Measurements from ENCODE around the gene CCDC12.

CCDC12 gene

DNA sequence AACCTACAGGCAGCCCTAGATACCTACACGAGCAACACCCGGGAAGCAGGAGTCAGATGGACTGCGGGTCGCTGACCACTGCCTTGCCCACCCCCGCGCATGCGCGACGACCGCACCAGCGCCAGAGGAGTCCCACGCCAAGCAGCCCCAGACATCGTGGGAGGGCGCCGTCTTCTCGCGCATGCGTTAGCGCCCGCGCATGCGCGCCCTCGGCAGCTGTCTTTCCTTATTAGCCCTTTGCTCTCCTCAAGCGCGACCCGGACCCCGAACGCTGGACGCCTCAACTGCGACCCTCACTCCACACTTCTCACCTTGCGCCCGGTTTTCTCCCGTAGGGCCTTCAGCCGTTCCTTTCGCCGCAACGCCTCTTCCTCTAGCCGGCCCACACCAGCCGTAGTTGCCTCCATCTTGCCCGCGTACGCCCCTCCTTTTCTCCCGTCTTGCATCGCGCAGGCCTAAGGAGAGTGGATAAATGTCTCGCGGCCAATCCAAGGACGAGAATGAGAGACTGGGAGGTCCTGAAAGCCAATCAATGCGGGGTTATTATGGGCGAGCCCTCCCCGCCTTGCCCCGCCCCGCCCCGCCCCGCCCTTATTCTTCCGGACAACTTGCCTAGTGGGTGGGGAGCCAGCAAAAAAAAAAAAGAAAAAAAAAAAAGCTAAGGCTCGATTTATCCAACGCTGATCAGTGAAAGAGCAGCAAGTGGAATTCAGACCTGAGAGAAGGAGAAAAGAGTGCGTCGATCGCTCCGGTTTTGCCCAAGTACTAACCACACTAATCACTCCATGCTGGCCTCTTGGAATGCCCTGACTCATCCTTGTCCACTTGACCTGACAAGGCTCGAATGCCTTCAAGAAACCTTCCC is at the start of gene CCDC12:
TSS of gene CCDC12 (minus strand) at position 420 of the 865 bp plus-strand sequence. CDS start at position 407, 13 bp downstream.
- no peak for DNase-seq

DNA sequence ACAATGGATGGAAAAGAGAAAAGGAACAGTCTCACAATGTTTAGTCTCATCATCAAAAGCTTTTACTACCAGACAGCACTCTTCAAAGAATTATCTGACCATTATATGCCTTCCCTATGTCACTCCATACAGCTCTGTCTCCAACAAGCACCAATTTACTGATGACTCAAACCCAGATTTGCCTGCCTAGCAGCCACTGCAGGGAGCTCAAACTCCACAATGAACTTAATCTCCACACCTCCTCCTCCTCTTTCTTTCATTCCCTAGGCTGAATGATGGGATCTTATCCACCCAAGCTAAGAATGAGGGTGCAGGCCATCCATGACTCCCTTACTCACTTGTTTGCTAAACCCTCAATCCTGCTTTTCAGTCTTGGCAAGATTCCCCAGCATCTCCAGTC is 48.4 kb upstream of the CCDC12 start:
- no peak for DNase-seq

DNA sequence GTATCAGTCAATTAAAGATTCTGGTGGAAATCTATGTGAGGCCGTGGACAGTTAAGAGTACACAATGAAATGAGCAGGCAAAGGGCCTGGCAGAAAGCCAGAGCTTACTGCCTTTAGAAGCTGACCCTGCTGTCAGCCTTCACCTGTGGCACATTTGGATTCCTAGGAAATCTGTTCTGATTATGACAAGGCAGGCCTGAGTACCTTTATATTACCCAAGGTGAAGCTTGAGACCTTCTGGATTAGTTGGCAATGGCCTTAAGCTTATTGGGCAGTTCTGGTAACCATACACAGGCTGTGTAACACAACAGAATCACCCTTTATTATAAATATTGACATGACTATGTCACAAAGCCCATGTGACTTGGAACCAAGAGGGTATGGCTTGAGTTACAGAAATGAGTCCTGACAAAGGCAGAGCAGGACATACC is 46.1 kb upstream of the CCDC12 start:
- DNase-seq: no peak

DNA sequence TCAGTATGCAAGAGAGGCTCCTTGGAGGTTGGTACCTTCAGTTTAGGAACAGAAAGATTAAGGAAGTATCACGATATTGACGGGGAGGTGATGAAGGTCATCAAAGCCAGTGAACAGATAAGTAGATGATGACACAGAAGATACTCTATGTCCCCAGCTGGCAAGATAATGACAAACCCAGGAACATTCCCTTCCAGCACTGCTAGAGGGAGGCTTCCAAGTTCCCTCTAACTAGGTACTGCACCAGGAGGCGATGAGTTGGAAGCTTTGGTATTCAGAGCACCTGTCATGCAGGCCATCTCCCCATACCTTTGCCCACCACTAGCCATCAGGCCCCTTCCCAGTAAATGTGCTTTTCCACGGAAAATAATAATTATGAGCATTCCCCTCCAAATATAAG is 43.8 kb upstream of the CCDC12 start:
- DNase-seq: no peak

DNA sequence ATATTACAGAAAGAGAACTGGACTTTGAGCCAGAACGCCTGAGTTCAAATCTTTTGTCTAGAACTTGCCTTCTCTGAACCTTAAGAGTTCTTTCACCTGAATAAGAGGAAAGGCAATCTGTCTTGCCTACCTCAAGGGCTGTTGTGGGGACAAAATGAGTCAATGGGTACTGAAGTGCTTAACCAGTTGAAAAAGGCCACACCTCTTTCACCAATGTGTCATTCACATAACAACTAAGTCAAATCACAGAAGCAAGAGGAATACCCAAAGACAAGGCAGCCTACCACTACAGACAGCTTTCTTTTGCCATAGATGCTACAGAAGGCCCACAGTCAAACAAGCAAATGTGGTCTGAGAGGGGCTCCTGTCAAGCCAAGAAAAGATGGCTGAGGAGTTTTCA is 42.7 kb upstream of the CCDC12 start:
- no peak for DNase-seq

DNA sequence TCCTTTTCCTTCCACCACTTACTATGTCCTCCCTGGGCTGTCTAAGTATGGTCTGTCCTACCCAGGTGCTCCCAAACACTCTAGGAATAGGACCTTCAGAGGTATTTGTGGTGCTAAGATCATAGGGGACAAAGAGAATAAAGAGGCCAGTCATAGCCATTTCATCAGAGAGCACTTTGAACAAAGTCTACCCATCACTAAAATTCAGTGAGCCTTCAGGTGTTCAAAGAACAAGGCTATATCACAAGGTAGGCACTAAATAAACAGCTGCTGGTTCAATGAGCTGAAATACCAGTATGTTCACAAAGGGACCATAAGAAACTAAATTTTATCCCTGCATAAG is 41.7 kb upstream of the CCDC12 start:
- DNase-seq: no peak

DNA sequence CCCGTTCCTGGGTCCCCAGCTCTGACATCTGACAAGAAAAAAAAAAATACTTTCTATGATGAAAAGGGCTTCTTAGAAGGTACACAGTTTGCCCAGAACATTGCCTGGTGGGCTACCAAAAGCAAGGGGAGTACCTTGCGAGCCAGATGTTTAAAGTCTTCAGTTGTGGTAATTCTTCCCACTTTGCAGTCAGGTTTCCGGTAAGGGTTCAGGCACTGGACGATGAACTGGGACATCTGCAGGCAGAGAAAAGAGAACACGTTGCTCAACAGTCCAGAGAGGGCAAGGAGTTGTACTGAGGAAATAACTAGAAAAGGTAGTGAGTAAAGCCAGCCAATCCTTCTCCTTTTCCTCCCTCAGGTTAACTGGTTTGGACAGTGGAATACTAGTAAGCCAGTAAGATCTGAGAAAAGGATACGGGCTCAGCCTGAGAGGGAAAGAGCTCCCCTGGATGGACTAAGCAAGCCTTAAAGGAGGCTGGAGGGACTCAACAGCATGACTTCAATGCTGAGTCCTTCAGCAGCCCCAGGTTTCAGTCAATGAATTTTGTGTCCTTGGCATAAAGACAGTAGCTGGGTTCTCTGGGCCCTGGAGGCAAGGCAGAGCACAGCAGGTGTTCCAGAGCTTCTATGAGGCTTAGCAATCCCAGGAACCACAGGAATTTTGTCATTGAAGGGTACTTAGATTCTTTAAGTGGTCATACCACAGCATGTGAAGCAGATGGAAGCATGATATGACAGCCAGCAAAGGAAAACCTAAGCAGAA is 41.1 kb upstream of the CCDC12 start:
- no peak for DNase-seq

DNA sequence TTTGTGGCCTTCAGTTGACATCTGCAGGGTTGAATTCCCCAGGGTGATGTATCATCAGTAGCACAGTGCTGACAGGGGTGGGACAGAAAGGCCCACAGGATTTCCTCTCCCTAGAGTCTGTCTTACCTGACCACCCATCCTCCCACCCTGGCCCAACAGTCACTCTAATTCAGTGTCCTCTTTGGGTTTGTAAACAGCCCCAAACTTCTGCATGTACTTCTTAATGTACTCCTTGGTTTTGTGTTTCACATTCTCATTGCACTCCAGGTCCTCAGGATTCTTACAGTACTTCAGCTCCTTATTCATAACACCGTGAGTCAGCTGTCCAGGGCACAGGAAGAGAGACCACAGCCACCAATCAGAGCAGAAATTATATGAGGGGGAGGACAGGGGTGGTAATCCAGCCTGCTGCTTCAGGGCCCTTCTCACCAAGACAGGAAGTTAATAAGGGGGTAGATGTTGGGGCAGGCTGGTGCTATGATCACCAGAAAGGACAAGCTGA is 40.4 kb upstream of the CCDC12 start:
- DNase-seq: no peak

DNA sequence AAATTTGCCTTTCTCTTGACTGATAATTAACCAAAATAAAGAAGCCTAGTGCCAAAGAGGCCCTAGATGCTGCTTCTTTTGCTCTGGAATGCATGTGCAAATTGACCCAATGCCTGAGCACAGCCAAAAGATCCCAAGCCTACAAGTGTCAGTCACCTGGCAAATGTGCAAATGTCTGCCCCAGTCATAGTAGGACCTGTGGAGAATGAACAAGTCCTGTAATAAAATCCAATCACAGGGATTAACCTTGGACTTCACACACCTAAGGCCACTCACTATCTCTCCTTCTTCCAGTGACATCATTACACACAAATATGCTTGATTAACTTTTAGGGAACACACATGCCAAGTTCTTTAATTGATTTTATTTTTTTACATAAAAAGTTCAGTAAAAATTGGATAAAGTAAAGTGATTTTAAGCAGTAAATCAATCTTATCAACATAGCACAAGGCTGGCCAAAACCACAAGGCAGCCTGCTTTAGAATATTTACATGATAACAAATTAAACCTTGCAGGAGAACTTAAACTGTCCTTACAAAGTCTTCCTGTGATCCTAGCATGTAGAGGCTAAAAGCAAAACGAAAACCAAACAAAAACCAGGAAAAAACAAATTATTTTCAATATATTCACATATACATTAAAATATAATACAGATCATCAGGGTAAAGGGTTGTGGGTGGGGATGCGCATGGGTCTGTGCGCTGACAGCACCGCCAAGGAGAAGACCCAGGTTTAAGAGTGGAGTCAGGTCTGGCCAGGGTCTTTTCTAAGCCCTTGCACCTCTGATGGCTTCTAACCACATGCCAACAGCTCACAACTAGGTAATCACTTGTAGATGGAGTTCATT is 39.8 kb upstream of the CCDC12 start:
- DNase-seq: no peak

DNA sequence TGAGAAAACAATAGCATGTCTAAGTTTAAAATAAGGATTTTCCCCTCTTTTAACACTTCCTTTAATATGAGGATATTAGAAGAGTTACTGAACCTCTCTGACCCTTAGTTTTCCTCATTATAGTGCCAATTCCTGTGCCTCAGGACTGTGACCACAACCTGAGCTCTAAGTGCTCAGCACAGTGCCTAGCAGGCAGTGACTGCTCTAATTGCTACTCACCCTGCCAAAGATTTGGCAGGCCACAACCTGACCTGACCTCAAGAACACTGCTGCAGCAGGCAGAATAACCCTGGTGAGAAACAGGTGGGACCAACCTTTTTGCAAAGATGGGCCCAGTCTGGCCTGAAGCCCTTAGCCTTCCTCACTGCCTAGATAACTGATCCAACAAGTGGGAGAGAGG is 38.6 kb upstream of the CCDC12 start:
- no peak for DNase-seq

DNA sequence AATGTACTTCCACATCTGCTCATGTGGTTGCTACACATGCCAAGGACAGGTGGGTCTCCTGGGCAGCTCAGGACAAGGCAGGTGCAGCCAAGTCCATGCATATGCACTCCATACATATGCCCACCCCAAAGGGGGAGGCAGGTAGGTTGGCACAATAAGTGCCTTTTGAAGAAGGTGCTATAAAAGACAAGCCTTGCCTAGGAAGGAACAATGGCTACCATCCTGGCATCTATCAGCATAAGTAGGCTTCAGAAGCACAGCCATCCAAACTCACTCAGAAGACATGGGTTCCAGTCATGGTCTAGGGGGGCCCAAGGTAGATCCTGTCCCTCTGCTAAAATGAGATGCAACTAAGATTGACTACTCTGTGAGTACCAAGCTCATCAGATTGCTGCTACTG is 37.5 kb upstream of the CCDC12 start:
- no peak for DNase-seq

DNA sequence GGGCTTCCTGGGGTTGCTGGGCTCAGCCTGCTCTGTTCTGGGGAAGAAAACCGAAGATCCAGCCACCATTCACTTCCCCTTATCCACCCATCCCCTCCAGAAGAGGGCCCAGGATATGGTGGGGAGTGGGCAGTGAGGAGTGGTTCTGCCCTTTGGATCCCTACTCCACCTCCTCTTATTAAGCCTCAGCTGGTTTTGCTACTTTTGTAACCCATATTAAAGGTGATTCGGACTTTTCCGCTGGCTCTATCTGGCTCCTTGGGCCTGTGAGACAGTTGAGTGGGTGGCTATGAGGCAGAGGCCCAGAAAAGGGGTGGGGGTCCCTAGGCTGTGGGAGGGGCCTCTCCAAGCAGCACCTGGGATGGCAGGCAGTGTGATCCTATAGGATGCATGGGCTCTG is 36.7 kb upstream of the CCDC12 start:
- DNase-seq: no peak

DNA sequence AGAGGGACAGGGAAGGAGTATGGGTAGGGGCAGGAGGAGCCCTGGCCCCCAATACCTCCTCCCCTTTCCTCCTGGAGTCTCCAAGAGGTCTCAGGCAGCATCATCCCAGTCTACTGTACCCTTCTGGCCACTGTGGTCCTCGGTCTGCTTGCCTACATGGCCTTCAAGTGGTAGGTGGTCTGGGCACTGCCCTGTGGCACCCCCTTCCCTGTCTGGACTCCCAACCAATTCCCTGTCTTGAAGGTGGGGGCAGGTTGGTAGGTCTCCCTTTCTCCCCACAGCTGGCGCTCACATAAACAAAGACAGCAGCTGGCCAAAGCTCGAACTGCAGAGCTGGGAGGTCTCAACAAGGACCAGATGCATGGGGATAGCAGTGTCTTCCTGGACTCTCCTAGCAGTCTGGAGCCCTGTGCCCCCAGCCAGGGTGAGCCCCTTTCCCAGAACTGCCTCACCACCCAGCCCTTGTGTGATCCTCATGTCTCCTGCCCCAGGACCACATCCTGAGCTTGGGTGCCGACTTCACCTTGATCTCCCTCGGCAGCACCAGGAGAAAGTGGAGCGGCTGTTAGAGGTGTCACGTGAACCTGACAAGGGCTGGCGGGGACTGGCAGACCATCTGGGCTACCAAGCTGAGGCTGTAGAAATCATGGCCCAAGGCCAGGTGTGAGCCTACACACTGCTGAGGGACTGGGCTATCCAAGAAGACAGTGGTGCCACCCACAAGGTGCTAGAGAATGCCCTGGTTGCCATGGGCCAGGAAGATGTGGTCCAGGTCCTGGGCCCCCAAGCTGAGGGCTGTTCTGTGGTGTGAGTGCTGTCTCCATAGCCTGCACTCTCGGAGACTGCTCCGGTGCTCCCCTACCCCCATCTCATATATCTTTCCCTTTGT is 36.0 kb upstream of the CCDC12 start:
- no peak for DNase-seq

DNA sequence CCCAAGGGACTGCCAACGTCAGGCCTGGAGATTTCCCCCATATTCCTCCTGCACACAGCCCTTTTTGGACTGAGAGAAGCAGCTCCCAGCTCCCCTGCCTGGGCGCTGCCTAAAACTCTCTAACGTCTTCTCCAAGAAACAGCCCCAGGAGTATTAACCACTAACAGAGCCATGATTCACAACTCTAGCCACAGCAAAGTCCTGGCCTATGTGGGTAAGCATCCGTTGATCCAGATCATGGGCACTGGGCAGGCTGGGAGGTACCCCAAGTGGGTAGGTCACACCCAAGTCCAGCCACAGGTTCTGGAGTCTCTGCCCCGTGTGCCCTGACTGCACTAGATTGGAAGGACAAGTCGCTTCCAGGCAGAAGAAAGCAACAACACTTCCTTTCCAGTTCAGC is 34.8 kb upstream of the CCDC12 start:
- no peak for DNase-seq

DNA sequence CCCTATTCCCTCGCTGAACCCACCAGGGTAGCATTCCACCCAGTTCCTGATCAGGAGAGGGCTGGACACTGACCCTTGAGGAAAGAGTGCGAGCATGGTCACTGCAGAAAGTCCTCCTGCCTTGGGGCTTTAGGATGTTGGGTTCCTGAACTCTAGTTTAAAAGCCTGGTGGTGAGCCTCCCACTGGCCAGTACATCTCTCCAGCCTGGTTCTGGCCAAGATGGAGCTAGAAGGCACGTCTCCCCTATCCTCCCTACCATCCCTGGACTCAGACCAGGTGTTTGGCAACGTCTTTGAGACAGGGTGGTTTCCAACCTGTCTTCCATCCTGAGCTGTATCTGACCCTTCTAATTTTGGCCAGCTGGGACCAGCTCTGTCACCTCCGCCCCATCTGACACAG is 34.4 kb upstream of the CCDC12 start:
- DNase-seq: no peak

DNA sequence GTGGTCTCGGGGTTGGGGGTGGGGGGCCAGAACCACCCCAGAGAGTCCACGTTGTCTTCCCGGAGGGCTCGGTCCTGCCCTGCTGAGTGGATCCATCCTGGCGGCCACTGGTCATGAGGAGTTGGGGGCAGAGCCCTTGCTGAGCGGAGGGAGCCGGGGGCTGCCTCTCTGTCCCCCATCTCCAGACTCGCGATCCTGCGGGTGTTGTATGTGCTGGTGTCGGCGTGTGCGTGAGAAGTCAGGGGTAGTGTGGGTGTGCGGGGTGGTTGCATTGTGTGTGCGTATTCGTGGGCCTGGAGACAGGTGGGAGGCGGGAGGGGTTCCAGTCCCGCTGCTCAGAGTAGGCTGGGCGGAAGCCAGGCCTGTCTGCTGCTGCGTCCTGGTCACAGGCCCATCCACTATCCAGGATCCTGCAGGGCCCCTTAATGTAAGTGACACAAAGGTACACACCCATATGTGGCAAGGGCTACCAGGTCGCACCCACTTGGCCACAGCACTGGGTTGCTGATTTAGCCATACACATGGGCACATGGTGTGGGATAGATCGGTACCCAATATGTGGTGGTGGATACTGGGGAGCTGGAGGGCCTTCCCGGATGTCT is 33.7 kb upstream of the CCDC12 start:
- DNase-seq: no peak

DNA sequence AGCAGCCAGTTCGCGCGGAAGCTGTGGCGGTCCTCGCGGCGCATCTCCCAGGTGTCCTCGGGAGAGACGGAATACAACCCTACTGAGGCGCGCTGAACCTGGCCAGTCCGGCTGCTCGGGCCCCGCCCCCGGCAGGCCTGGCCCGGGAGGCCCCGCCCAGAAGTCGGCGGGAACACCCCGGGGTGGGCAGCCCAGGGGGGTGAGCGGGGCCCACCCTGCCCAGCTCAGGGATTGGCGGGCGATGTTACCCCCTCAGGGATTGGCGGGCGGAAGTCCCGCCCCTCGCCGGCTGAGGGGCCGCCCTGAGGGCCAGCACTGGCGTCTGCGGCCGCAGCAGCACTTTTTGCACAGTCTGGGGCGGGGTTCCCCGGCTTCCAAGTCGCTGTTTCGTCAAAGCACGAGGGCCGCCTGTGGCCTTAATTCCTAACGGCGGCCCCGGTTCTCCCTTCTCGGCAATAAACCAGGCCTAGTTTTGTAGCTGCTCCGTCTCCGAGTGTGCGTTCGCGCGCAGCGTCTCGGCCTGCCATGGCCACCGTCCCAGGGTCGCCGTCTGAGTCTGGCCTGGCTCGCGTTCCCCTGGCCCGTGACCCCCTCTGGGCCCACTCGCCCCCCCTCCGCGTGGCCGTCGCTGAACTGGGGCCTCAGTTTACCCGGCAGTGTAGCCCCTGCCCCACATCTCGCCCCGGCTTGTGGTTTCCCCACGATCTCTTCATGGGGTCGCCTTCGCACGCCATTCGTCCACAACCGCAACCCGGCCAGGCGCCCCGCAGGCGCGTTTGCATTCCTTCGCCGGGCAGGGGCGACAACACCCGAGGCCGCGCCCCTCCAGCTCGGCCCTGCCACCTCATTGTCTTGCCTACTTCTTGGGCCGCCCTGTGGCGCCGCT is 32.9 kb upstream of the CCDC12 start:
- no peak for DNase-seq

DNA sequence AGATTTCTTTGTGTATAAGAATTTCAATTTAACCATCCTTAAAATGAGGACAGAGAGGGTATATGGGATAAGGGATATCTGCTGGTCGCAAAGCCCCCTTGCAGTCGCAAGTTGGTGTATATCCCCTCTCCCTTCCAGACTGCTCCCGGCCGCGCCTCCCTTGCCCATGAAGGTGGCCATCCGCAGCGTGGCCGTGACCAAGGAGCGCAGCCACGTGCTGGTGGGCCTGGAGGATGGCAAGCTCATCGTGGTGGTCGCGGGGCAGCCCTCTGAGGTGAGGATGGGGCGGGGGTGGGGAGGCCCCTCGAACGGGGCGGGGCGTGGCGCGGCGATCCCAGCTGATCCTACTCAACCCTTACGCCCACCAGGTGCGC is 32.3 kb upstream of the CCDC12 start:
- DNase-seq: no peak

DNA sequence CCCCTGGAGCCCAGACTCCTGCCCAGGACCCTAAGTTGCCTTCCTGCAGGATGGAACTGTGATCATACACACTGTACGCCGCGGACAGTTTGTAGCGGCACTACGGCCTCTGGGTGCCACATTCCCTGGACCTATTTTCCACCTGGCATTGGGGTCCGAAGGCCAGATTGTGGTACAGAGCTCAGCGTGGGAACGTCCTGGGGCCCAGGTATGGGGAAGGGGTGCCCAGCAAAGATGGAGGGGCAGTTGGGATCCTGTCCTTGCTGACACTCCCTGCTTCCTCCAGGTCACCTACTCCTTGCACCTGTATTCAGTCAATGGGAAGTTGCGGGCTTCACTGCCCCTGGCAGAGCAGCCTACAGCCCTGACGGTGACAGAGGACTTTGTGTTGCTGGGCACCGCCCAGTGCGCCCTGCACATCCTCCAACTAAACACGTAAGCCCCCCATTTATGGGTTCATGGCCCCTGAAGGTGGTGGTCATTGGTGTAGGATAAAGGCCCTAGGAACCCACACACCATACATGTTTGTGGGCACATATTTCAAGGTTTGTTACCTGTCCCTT is 31.8 kb upstream of the CCDC12 start:
- no peak for DNase-seq

DNA sequence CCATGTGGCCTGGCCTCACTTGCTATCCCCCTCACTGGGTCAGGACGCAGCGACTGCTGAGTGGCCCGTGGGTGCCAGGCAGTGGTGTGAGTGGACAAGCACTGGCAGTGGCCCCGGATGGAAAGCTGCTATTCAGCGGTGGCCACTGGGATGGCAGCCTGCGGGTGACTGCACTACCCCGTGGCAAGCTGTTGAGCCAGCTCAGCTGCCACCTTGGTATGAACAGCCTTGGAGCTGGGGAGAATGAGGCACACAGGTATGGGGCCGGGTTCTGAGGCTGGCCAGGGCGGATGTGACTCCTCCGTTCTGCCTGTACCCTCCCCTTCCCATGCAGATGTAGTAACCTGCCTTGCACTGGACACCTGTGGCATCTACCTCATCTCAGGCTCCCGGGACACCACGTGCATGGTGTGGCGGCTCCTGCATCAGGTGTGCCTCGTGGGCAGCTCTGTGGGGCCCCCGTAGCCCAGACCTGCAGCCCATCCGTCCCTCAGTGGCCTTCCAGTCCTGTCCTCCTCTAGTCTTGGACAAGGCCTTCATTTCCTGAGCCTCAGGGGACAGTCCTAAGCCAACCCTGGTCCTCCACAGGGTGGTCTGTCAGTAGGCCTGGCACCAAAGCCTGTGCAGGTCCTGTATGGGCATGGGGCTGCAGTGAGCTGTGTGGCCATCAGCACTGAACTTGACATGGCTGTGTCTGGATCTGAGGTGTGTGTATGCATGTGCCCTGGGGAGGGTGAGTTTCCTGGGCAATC is 31.1 kb upstream of the CCDC12 start:
- DNase-seq: no peak

All from cortex of kidney (tissue), 1 donor.